OCI-LY7 (cell line): Measurements from ENCODE around the gene RASA4B. TPM values are rescaled to one million over a fixed set of nuclear protein-coding genes. Genes with fewer than 3 reads are reported as not detected.
"Not testable (repeated sequence)": the region's sequence is repeated elsewhere in the genome, so short reads cannot be mapped to it uniquely, and the experiment has no call there.

Experiments
- BruUV-seq: library from RNA; stranded (reverse); fragments of 400-500 nt; replicated peaks from 2 replicates; lab custom pipeline; 2021; lab: Mats Ljungman, UMichigan
- CTCF ChIA-PET: fragments of 300-600 bp; sonication (Branson Sonifier 250); formaldehyde crosslinking; loops from one replicate; lab custom pipeline; 2022; ENCODE audit warnings: antibody characterized with exemption; ENCODE audit not compliant: unreplicated experiment; lab: Charles Lee
- POLR2A ChIA-PET: fragments of 300-600 bp; sonication (Branson Sonifier 250); formaldehyde crosslinking; loops from one replicate; lab custom pipeline; 2022; ENCODE audit warnings: antibody characterized with exemption; lab: Charles Lee
- DNase-seq: peaks from one replicate; pipeline ENCODE4 v3.0.0-alpha.2; 2015; ENCODE audit warnings: low spot score
- H2AFZ ChIP-seq: fragments of 200-600 bp; sonication (generic), shearing (Covaris generic); 2 replicates; pipeline ENCODE4 v1.6.1; 2014; ENCODE audit warnings: mild to moderate bottlenecking, antibody characterized with exemption, low read length, moderate library complexity
- H3K27ac ChIP-seq: fragments of 200-600 bp; sonication (generic); 2 replicates; pipeline ENCODE4 v1.5.1; 2014; ENCODE audit warnings: mixed run types, low read depth, mild to moderate bottlenecking, moderate library complexity, low read length, inconsistent platforms; ENCODE audit not compliant: poor library complexity, severe bottlenecking
- H3K36me3 ChIP-seq: fragments of 200-600 bp; sonication (generic); 2 replicates; pipeline ENCODE4 v1.6.1; 2014; ENCODE audit warnings: mild to moderate bottlenecking, antibody characterized with exemption, low read length, moderate library complexity, mixed read lengths; ENCODE audit not compliant: insufficient read depth
- H3K4me1 ChIP-seq: fragments of 200-600 bp; sonication (generic); 2 replicates; pipeline ENCODE4 v1.5.1; 2014; ENCODE audit warnings: mild to moderate bottlenecking, low read length; ENCODE audit not compliant: insufficient read depth, poor library complexity, severe bottlenecking
- H3K4me2 ChIP-seq: fragments of 200-600 bp; sonication (generic); 2 replicates; pipeline ENCODE4 v1.6.1; 2014; ENCODE audit warnings: mild to moderate bottlenecking, low read length
- H3K4me3 ChIP-seq: fragments of 200-600 bp; sonication (generic); 2 replicates; pipeline ENCODE4 v1.5.1; 2014; ENCODE audit warnings: mild to moderate bottlenecking, low read depth, low read length; ENCODE audit not compliant: poor library complexity, severe bottlenecking
- H3K79me2 ChIP-seq: fragments of 200-600 bp; sonication (generic); 2 replicates; pipeline ENCODE4 v1.6.1; 2016; ENCODE audit warnings: low read depth, mild to moderate bottlenecking, low read length, moderate library complexity, mixed read lengths; ENCODE audit not compliant: insufficient read depth
- H3K9me2 ChIP-seq: fragments of 200-600 bp; sonication (generic); 2 replicates; pipeline ENCODE4 v1.6.1; 2016; ENCODE audit warnings: mild to moderate bottlenecking, low read length, mixed read lengths; ENCODE audit not compliant: insufficient read depth
- H3K9me3 ChIP-seq: fragments of 200-600 bp; sonication (generic); 2 replicates; pipeline ENCODE4 v1.6.1; 2014; ENCODE audit warnings: mild to moderate bottlenecking, mixed run types, low read length, mixed read lengths
- H4K20me1 ChIP-seq: fragments of 200-600 bp; sonication (generic); 2 replicates; pipeline ENCODE4 v1.6.1; 2014; ENCODE audit warnings: mild to moderate bottlenecking, antibody characterized with exemption, low read length, moderate library complexity, mixed read lengths; ENCODE audit not compliant: insufficient read depth
- intact Hi-C: fragments of 100-400 bp; cut with micrococcal nuclease; formaldehyde crosslinking; loops from one replicate; pipeline ENCODE4 v1.10.0; 2022; ENCODE audit not compliant: unreplicated experiment
- total RNA-seq, 2 experiments: library from RNA; depleted of rRNA in 1 of 2; stranded (reverse); fragments of >200 nt in 1 of 2; shearing (Covaris generic) in 1 of 2; gene quantifications; 2 replicates each; pipeline ENCODE4 v1.2.3, GENCODE V29; 2014 to 2022
- TF ChIP-seq, protein P1 (sequence below): fragments of 200-600 bp; sonication (generic); conservative IDR thresholded peaks from 2 replicates; pipeline ENCODE4 v1.5.1; 2014; ENCODE audit warnings: mild to moderate bottlenecking, antibody characterized with exemption, low read length, moderate library complexity, mixed read lengths

Gene RASA4B
- total RNA-seq, 2 experiments from 2014 or later = 7.2 to 12.8 TPM

DNA sequence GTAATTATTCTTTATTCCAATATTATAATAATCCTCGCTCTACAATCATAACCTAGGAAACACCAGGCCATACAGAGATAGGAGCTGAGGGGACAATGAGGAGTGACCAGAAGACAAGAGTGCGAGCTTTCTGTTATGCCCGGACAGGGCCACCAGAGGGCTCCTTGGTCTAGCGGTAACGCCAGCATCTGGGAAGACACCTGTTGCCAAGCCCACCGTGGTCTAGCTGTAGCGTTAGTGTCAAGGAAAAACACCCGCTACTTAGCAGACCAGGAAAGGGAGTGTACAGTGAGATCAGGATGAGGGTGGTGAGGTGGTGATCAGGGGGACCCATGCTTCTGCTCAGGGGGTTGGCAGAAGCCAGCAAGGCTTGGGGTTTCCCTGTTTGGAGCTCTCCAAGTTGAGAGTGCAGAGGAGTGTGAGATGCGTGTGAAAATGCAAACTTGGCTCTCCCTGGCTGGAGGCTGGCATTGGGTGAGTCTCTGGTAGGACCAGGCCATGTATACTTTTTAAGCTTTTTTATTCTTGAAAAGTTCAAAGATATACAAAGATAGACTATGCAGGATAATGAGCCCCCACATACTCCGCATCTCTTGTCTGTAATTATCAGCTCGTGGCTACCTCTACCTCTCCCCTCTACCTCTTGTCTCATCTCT, 37.5 kb downstream of the RASA4B start:
- H3K36me3 ChIP-seq, BruUV-seq, H3K4me2 ChIP-seq, H2AFZ ChIP-seq, H3K79me2 ChIP-seq, H3K27ac ChIP-seq, H3K9me2 ChIP-seq, H3K4me1 ChIP-seq, H4K20me1 ChIP-seq, POLR2A ChIA-PET, H3K9me3 ChIP-seq, DNase-seq, CTCF ChIA-PET, intact Hi-C loops, H3K4me3 ChIP-seq: not testable (repeated sequence)
- TF ChIP-seq, protein P1, sequence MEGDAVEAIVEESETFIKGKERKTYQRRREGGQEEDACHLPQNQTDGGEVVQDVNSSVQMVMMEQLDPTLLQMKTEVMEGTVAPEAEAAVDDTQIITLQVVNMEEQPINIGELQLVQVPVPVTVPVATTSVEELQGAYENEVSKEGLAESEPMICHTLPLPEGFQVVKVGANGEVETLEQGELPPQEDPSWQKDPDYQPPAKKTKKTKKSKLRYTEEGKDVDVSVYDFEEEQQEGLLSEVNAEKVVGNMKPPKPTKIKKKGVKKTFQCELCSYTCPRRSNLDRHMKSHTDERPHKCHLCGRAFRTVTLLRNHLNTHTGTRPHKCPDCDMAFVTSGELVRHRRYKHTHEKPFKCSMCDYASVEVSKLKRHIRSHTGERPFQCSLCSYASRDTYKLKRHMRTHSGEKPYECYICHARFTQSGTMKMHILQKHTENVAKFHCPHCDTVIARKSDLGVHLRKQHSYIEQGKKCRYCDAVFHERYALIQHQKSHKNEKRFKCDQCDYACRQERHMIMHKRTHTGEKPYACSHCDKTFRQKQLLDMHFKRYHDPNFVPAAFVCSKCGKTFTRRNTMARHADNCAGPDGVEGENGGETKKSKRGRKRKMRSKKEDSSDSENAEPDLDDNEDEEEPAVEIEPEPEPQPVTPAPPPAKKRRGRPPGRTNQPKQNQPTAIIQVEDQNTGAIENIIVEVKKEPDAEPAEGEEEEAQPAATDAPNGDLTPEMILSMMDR = peak; percentile 30

DNA sequence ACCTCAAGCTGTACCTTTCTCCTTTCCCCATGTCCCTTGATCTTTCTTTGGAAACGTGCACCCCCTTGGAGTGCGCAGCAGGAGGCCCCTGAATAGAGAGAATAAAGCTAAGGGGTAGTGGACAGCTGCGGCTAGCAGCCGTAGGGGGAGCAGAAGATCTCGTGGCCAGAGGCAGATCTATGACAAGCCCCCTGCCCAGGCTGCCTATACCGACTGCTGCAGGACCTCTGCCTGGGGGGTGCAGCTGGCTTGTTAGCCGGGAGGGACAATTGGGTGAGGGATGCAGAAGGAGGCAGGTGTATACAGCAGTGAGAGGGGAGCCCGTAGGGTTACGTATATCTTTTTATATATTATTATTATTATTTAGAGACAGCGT, 38.4 kb downstream of the RASA4B start:
- BruUV-seq, H3K4me2 ChIP-seq, H3K79me2 ChIP-seq, CTCF ChIA-PET, H3K36me3 ChIP-seq, H3K9me2 ChIP-seq, intact Hi-C loops, H4K20me1 ChIP-seq, H3K9me3 ChIP-seq, H3K27ac ChIP-seq, DNase-seq, H3K4me1 ChIP-seq, POLR2A ChIA-PET, H2AFZ ChIP-seq, H3K4me3 ChIP-seq: not testable (repeated sequence)

DNA sequence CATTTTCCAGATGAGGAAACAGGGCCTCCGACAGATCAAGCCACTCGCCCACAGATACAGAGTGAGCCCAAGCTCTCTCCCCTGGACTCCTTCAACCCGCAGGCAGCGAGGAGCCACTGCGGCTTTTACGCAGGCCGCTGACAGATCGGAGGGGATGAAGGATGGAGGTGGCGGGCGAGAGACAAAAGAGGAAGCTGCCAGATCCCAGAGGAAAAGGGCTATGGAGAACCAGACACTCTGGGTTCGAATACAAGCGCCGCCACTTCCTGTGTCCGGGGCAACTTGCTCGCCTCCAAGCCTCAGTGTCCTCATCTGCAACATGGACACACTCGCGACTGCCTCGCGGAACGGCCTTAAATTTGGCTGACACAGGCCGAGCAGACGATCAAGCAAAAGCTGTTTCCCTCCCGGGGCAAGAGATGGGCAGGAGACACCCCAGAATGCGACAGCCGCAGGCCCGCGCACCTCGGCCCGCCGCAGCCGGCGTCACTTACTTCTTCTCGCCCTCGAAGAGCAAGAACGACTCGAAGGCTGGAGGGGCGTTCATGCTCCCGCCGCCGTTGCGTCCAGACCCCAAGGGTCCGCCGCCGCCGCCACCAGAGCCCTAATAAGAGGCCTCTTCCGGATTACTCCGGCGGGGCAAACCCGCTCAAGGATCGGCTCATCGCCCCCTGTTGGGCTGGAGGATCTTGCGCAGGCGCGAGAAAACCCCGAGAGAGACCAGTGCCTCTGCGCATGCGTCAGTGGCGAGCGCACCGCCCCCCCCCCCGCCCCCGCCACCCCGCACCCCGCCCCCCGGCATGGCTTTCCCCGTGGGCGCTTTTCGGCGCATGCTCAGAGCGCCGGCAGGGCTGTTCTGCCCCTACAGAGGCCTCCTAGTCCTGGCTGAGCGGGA, 39.0 kb downstream of the RASA4B start, which contains the start of gene POLR2J:
TSS of gene POLR2J (minus strand) at position 609 of the 895 bp plus-strand sequence. CDS start at position 547, 62 bp downstream.
- H3K9me2 ChIP-seq, H3K79me2 ChIP-seq, H3K4me2 ChIP-seq, H4K20me1 ChIP-seq, H3K4me1 ChIP-seq, POLR2A ChIA-PET, CTCF ChIA-PET, H2AFZ ChIP-seq, H3K36me3 ChIP-seq, H3K27ac ChIP-seq, H3K9me3 ChIP-seq, intact Hi-C loops: not testable (repeated sequence)
- peak within 1 kb of the TSS; percentile 57 for H3K4me3 ChIP-seq
- DNase-seq = peak; percentile 59
- TSS peak; percentile 84 for BruUV-seq

DNA sequence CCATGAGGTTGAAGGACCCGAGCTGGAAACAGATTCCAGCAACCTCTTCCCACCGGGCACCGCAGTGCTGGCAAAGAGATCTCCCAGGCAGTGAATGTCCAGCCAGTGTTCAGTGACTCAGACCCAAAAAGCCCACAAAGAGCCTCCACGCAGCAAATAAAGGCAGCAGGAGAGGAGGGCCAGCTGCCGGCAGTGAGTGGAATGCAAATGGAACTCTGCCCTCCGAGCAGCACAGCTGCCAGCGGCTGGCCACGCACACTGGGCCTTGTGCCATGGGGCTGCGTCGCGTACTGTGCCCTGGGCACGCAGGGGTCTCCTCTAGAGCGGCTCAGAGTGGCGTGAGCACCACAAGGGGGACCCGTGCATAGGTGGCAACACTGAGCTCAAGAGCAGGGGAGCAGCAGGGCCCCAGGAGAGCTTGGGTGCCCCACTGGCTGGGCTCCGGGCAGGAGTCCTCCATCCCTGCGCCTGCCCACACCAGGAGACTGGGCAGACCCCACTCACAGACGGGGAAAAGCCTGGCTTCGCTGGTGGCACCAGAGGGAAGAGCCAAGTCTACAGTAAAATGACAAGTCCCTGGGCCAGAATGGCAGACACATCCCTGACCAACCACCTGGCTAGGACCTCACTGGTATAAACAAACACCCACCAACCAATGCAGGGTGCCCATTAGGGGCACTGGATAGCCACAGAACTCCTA, 42.7 kb downstream of the RASA4B start:
- CTCF ChIA-PET, POLR2A ChIA-PET, BruUV-seq: not testable (repeated sequence)

DNA sequence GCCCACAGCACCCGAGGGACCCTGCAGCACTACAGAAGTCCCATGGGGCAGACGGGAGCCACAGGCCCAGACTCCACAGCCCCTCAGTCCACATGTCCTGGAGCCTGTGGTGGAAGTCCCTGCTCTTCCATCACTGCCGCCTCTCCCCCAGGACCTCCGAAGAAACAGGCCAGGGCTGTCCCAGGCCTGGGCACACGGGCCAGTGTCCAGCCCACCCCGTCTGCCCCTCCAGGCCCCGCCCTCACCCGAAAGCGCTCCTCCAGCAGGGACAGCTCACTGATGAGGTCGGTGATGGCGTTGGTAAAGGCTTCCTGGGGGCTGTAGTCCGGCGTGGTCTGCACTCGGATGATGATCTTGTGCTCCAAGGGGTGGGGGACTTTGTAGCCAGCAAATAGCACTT, 43.5 kb downstream of the RASA4B start:
- H3K4me1 ChIP-seq, H3K4me3 ChIP-seq, H3K9me3 ChIP-seq, POLR2A ChIA-PET, BruUV-seq, H3K4me2 ChIP-seq, DNase-seq, H3K9me2 ChIP-seq, H4K20me1 ChIP-seq, H2AFZ ChIP-seq, H3K79me2 ChIP-seq, CTCF ChIA-PET, H3K27ac ChIP-seq, intact Hi-C loops: not testable (repeated sequence)
- H3K36me3 ChIP-seq = peaks cover 43% of the 10 kb centered on the region

More for the DNA sequence above, 42.7 kb downstream of the RASA4B start:
- intact Hi-C loops, H3K4me2 ChIP-seq, H3K9me2 ChIP-seq, H2AFZ ChIP-seq, H3K27ac ChIP-seq, H3K4me3 ChIP-seq, DNase-seq, H4K20me1 ChIP-seq, H3K9me3 ChIP-seq, H3K4me1 ChIP-seq, H3K79me2 ChIP-seq: not testable (repeated sequence)
- peaks cover 36% of the 10 kb centered on the region for H3K36me3 ChIP-seq
